Thyroid gland (tissue), 4 donors: ENCODE results near the gene UBE2U. TPM values are rescaled to one million over a fixed set of nuclear protein-coding genes. Genes with fewer than 3 reads are reported as not detected.

Experiments used
- DNase-seq, 2 donors: peaks; one replicate each; pipeline ENCODE4 v3.0.0-alpha.2; 2019
- H3K27ac ChIP-seq, 3 donors: fragments of 200-600 bp; sonication (generic); 1 replicate in 2 of 3; 2 replicates in 1 of 3; pipeline ENCODE4 v1.5.1; 2016 to 2019; ENCODE audit warnings: mild to moderate bottlenecking in 1 of 3, moderate library complexity in 1 of 3
- H3K27me3 ChIP-seq: fragments of 200-600 bp; sonication (generic); one replicate; pipeline ENCODE4 v1.5.1; 2019
- H3K36me3 ChIP-seq, 2 donors: fragments of 200-600 bp; sonication (generic); one replicate each; pipeline ENCODE4 v1.5.1; 2016 to 2019
- H3K4me1 ChIP-seq, 2 donors: fragments of 200-600 bp; sonication (generic); one replicate each; pipeline ENCODE4 v1.5.1; 2017 to 2019
- H3K4me3 ChIP-seq, 3 donors: fragments of 200-600 bp; sonication (generic); replicated peaks in 1 of 3; 1 replicate in 2 of 3; 2 replicates in 1 of 3; pipeline ENCODE4 v1.5.1; 2016; ENCODE audit warnings: mild to moderate bottlenecking in 1 of 3
- H3K9me3 ChIP-seq: fragments of 200-600 bp; sonication (generic); one replicate; pipeline ENCODE4 v1.5.1; 2017
- POLR2A ChIP-seq, 2 donors: fragments of 450-650 bp; IDR thresholded peaks; one replicate each; pipeline ENCODE4 v1.6.1; 2017; ENCODE audit warnings: antibody characterized with exemption in 2 of 2, mild to moderate bottlenecking in 2 of 2, moderate library complexity in 1 of 2
- WGBS, 2 donors: methylation state at CpG; one replicate each; pipeline ENCODE4 v1.1.5; 2017; 5-methylcytosine and 5-hydroxymethylcytosine counted together
- intact Hi-C: fragments of 100-400 bp; cut with DNase I; formaldehyde crosslinking; loops from one replicate; pipeline ENCODE4 v1.15.1; 2023
- total RNA-seq, 4 donors: library from RNA; depleted of rRNA; stranded (reverse); fragments of >200 nt; gene quantifications; one replicate each; pipeline ENCODE4 v1.2.3, GENCODE V29; 2016
- TF ChIP-seq, protein P1 (sequence below), 6 experiments: fragments of 200-600 bp in 3 of 6; fragments of 450-650 bp in 3 of 6; sonication (generic) in 3 of 6; IDR thresholded peaks; one replicate each; pipeline ENCODE4 v1.5.1; 2016 to 2019; ENCODE audit warnings: antibody characterized with exemption in 6 of 6, mild to moderate bottlenecking in 2 of 6, inconsistent platforms in 1 of 6, moderate library complexity in 1 of 6

Gene UBE2U, protein sequence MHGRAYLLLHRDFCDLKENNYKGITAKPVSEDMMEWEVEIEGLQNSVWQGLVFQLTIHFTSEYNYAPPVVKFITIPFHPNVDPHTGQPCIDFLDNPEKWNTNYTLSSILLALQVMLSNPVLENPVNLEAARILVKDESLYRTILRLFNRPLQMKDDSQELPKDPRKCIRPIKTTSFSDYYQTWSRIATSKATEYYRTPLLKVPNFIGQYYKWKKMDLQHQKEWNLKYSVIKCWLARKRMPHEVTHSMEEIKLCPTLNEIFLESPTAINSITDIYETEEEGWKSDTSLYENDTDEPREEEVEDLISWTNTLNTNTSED
- total RNA-seq, result not detected

DNA sequence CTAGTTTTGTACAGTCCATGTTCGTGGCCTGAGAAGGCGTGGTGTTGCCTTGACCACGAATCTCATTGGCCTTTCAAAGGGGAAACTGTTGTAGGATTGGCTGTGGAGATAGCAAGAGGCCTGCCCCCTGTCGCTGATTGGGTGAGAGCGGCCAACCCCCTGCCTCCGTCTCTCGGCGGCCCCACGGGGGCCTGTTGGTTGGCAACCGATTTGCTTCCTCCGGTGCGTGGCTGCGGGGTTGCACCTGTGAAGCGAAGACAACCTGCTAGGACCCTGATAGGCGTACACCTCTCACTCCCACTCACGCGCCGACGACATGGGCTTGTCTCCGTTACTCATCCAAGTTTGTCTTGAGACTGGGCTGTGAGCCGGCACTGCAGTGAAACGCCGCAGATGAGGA lies at the start of gene UBE2U:
UBE2U (plus strand) TSS at position 204 of the 400 bp plus-strand sequence. CDS start 428 bp downstream, outside the sequence.
- 93 to 96% methylated on average over 23 of the region's 23 CpGs for WGBS, 2 donors
- no peaks in the 10 kb centered on the region for H3K9me3 ChIP-seq
- H3K4me3 ChIP-seq, result no peak within 1 kb of the TSS
- intact Hi-C loops, result no loop called here
- no peaks in the 10 kb centered on the region for H3K4me1 ChIP-seq
- no peak within 1 kb of the TSS for H3K27ac ChIP-seq
- no peaks in the 10 kb centered on the region for H3K36me3 ChIP-seq
- TF ChIP-seq, protein P1, sequence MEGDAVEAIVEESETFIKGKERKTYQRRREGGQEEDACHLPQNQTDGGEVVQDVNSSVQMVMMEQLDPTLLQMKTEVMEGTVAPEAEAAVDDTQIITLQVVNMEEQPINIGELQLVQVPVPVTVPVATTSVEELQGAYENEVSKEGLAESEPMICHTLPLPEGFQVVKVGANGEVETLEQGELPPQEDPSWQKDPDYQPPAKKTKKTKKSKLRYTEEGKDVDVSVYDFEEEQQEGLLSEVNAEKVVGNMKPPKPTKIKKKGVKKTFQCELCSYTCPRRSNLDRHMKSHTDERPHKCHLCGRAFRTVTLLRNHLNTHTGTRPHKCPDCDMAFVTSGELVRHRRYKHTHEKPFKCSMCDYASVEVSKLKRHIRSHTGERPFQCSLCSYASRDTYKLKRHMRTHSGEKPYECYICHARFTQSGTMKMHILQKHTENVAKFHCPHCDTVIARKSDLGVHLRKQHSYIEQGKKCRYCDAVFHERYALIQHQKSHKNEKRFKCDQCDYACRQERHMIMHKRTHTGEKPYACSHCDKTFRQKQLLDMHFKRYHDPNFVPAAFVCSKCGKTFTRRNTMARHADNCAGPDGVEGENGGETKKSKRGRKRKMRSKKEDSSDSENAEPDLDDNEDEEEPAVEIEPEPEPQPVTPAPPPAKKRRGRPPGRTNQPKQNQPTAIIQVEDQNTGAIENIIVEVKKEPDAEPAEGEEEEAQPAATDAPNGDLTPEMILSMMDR (IDR thresholded peaks at IDR 0.05), result no peak
- TF ChIP-seq POLR2A (IDR thresholded peaks at IDR 0.05), result no peak
- no peak for DNase-seq
- no peaks in the 10 kb centered on the region for H3K27me3 ChIP-seq

DNA sequence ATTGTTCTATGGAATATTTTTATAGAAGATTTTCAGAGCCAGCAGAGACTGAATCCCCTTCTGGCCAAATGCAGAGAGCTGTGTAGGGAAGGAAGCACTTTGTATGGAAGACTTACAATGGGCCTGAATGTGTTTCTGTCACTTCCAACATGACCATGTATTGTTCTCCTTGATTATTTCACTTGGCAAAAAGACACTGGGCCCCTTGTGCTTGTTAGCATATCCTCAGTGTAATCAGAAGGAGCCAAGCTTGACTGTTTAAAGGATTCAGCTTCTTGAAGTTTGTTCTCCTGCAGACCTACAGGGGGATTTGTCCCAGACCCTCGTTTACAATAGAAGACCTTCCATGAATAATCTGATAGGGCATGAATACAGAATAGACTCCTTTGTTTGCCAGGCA lies 48.1 kb upstream of the UBE2U start:
- Histone ChIP-seq H3K27me3 (no peaks in the 10 kb centered on the region), H3K9me3 (no peaks in the 10 kb centered on the region), H3K36me3 (no peaks in the 10 kb centered on the region), H3K27ac (no peak overlapping the region), H3K4me1 (no peaks in the 10 kb centered on the region), H3K4me3 (no peak overlapping the region)
- TF ChIP-seq, protein P1 (IDR thresholded peaks at IDR 0.05), result no peak
- no peak for TF ChIP-seq POLR2A (IDR thresholded peaks at IDR 0.05)
- intact Hi-C loops, result no loop called here
- WGBS, 2 donors, result 27 to 42% methylated on average over 1 of the region's 1 CpG
- no peak for DNase-seq

DNA sequence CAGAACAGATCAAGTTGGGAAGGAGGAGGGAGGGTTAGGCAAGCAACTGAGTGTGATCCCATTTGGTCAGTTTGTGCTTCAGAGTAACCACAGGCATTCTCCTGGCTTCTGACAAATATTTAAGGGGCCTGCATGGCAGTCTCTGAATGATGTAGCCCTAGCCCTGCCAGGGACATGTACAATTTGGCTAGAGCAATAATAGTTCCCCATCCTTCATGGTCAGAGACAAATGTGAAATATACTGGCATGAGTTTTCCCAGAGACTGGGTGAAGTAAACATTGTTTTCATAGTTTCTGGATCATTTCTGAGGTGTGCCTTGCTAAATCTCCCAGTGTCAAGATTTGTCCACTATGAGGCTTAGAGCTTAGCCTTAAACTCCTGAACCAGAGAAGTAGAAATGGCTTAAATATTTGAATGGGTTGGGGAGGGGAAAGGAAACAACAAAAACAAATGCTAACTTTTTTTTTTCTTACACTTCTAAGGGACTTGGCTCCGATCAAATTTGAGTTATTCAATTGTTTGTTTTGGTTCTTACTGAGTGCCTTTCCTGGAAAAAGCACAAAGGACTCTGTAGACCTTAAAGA lies 42.0 kb upstream of the UBE2U start:
- Histone ChIP-seq H3K36me3 (no peaks in the 10 kb centered on the region), H3K27me3 (no peaks in the 10 kb centered on the region), H3K4me3 (no peak overlapping the region), H3K27ac (peak overlapping the region in 1 of 3 donors; percentile 15), H3K4me1 (peaks cover 24 to 31% of the 10 kb centered on the region in 2 donors), H3K9me3 (no peaks in the 10 kb centered on the region)
- intact Hi-C loops, result no loop called here
- TF ChIP-seq POLR2A (IDR thresholded peaks at IDR 0.05), result no peak
- TF ChIP-seq, protein P1 (IDR thresholded peaks at IDR 0.05), result no peak
- peak in 1 of 2 donors; percentile 4 for DNase-seq
- WGBS, 2 donors, result 10 to 11% methylated on average over 1 of the region's 1 CpG

DNA sequence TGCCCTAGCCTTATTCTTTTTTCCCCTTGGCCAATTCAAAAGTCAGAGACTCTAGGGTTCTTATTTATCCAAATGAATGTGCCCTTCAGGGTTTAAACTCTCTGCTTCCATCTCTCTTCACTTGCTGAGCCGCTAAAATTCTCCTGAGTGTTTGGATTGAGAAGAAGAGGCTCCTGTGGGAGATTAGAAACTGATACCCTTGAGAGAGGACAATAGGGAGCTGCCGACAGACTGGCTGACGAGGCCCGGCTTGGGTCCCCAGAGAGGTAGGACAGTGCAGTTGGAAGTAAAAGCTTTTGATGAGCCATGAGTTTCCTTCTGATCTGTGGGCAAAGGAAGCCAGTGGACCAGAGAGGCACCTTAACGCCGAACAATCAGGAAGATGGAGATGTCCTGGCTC lies 41.3 kb upstream of the UBE2U start:
- WGBS, 2 donors, result 43 to 58% methylated on average over 6 of the region's 6 CpGs

More for the DNA sequence above, 41.3 kb upstream of the UBE2U start:
- Histone ChIP-seq H3K4me3 (no peak overlapping the region), H3K36me3 (no peaks in the 10 kb centered on the region), H3K4me1 (peaks cover 24 to 31% of the 10 kb centered on the region in 2 donors), H3K27me3 (no peaks in the 10 kb centered on the region), H3K27ac (peak overlapping the region in 1 of 3 donors; percentile 15), H3K9me3 (no peaks in the 10 kb centered on the region)
- intact Hi-C loops, result no loop called here
- no peak for TF ChIP-seq POLR2A (IDR thresholded peaks at IDR 0.05)
- TF ChIP-seq, protein P1 (IDR thresholded peaks at IDR 0.05), result no peak
- no peak for DNase-seq
